HG03521 (cell line): ENCODE results near the gene SIRT5.

Experiments used
- ATAC-seq: cut with Tn5 transposase; IDR thresholded peaks from one replicate; pipeline ENCODE4 v1.9.1; 2021; ENCODE audit warnings: mild to moderate bottlenecking, moderate library complexity; ENCODE audit not compliant: unreplicated experiment

SIRT5 gene

DNA sequence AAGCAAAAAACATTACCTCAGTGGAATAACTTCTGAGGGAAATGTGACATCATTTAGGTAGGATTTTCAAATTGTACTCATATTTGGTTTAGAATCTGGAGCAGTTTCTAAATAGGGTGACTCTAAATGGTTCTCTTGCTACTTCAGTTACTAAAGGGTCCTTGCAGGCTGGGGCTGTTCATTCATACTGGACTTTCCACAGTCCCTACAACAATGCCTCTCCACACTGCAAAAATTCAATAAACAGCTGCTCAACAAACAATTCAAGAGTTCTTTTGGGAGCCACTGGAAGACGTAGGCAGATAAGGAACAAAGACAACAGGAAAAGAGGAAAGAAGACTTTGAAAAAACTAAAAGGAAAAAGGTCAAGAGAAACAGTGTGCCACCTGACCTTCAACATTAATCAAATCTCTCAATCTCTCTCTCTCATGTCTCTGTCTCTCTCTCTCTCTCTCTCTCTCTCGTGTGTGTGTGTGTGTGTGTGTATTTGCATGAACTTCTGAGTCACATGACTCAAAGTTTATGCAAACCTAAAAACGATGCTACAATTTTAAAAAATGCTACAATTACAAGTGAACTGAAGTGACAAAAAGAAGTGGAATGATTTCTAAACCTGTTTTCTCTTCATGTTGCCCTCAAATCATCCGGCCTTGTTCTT lies 55.2 kb downstream of the SIRT5 start:
- ATAC-seq: no peak

DNA sequence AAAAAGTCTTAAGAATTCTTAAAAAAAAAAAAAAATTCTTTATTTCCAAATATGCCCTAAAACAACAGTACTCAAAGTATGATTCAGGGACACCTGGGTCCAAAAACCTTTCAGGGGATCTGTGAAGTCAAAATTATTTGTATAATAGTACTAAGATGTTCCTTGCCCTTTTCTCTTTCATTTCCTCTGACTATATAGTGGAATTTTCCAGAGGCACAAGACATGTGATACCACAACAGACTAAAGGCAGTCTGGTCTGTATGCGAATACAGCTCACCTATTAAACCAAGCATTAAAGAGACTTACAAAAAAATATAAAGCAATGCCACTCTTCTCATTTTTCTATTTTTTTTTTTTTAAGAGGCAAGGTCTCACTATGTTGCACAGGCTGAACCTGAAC lies 56.1 kb downstream of the SIRT5 start:
- ATAC-seq: no peak

DNA sequence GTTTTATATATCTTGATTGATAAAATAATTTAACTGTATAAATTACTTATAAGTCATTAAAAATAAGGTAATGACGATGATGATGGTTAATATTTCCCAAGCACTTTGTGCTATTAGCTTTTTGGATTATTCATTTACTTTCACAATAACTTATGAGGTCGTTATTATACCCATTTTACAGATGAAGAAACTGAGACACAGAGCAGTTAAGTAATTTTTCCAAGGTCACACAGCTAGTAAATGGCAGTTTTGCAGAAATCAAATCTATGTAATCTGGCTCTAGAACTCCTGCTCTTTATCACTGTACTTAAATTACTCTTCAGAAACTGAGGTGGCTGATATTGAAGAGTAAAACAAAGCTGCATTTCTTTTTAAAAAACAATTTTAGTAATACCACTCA lies 58.9 kb downstream of the SIRT5 start:
- no peak for ATAC-seq

DNA sequence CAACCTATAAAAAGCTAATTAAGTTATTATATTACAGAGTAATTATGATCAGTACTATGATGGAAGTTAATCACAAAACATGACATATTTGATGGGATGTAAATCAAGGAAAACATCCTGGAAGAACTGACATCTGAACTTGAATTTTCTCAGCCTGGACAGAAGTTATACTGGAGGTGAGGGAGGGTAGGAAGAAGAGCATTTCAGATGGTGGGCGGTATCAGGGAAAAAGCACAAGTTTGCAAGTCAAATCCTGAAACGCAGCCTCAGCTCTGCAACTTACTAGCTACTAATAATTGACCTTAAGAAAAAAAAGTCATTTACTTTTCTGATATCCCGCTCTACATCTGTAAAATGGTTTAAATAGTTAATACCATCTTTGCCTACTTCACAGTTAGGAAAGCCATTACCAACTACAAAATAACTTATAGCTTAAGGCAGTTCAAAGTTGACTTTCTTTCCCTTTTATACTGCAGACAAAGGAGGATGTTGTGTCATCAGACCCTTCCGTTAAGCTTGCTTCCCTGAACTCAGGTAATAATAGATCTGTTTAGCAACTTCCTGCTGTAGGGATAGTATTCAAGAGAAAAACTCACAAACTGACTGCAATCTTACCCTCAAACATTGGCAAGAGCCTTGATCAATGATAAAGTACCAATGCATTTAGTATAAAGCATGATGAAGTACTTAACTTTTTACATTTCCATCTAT lies 61.7 kb downstream of the SIRT5 start:
- no peak for ATAC-seq

DNA sequence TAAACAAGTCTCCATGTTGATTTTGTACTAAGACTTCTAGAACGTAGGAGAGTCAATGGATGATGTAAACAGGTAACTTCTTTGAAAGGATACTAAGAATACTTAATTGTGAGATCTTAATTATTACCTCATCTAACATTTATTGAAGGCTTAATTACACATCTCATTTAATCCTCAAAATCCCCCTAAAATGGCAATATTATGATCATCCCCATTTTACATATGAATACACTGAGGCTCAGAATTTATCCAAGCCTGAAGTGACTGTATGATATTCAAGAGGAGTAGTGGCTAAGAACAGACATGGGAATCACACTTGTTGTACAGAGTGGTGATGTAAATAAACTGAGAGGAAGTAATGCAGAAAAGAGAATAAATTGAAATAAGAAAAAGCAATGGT lies 63.6 kb downstream of the SIRT5 start:
- ATAC-seq: no peak

DNA sequence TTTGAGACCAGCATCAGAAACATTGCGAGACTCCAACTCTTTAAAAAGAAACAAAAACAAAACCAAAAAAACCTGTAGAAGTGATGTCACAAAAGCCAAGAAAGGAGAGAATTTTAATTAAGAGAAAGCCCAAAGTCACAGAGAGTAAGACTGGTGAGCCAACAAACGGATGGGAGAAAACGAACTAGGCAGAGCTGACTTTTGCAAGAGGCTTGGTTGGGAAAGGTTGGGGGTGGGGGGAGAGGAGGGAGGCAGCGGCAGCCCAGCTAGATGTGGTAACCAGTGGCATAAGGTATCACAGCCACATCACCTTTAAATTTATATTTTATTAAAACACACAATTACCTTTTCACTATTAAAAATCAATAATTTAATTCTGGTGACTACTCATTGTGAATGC lies 64.2 kb downstream of the SIRT5 start:
- ATAC-seq: no peak

DNA sequence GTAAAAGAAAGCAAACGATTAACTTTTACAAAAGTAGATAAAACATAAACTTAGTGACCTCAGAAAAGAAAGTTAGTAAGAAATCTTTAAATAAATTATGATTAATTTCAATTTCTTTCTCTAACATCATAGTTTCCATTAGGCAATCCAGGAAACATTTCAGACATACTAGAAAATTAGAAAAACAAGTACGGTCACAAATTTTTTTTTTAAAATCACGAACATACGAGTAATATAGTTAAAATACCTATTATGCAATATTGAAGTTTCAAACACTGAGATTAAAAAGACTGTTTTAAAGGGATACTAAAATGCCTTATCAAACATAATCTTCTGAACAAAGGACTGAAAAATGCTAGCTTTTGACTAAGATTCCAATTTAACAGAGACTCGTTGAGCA lies 66.9 kb downstream of the SIRT5 start:
- ATAC-seq: no peak

DNA sequence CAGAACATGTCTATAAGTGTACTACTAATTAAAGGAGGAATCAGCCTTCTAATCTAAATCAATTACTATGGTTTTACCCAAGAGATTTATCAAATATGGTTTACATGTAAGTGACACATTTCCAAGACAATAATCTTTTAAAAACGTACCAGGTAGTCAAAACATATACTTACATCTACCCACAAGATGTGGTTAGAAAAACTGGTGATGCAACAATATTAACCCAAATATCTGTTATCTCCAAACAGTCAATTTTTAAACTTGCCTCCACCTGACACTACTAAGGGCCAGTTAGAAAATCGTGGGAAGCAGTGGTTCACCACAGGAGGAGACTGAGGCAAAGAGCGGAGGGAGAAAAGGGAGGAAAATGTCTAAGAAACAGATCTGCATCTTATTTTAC lies 68.7 kb downstream of the SIRT5 start:
- no peak for ATAC-seq

DNA sequence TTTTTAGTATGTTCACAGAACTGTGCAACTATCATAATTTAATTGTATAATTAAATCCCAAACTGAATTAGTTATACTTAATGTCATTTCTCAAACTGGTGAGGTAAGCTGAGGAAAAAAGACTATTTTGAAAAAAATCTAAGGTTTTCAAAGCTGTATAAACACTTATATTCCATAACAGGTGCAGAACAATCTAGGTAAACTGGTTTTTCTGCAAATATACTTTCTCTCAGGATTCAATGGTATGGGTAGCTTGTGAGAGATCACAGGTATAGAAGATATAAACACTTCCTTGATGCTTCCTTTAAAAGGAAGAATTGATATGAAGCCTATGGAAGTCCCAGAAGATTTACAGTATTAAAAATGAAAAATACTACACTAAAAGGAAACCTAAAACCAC lies 74.4 kb downstream of the SIRT5 start:
- no peak for ATAC-seq

DNA sequence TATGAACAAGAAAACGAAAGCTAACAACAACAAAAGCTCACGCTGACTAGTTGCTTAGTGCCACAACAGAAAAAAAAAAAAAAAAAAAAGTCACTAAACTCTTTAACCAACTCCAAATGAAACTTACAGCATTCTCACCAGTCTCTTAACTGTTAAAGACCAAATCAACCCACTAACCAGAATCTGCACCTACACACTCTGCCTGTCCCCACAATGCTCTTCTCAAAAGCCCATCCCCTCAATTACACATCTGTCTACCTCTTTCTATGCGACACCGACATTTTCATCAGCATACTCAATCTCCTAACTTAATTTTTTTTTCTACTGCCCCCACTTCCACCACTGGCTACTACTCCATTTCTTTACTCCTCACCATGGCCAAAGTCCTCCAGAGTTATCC lies 75.0 kb downstream of the SIRT5 start:
- no peak for ATAC-seq

DNA sequence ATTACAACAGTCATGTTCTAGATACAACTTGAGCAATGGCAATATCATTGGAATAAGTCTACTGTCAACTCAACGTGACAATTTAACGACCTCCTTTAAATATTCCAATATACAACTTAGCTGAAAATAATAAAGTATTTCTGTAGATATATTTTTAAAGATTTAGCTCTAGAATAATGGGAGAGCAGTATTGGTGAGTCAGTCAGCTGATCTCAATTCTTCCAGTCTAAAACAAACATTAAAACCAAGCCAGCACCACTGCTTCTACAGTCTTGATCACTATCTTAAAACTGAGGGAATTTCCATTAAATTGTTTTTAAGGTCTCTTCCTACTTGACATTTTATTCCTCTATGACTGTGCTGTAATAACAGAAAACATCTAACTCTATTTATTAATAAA lies 78.9 kb downstream of the SIRT5 start:
- no peak for ATAC-seq

DNA sequence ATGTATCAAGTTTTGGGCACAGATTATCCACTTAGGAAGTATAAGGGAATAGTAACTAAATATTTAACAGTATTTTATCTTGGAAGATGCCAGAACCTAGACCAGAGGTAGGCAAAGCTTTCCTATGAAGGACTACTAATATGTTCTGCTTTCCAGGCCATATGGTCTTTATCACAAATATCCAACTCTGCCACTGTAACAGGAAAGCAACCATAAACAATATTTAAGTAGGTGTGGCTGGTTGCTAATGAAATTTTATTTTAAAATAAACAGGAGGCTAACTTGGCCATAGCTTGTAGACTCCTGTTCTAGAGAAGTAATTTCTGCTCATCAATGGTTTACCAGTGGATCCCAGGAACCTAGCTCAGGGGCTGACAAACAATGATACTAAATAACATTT lies 80.1 kb downstream of the SIRT5 start:
- no peak for ATAC-seq

DNA sequence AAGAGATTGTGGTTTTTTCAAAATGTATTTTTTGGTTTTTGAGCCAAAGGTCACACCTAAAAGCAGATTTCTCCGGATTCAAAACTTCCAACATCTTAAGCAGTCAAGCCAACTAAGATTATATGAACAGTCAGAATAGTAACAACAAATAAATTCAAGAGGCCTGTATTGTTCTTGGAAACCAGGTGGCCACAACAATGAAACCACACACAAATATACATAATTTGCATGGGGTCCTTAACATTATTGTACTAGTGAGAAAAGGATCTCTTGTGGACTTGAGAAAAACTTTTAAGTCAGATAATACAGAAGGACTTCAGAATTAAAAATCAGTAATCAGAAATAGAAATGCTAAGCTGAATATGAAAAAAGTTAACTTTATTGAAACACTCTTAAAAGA lies 81.3 kb downstream of the SIRT5 start:
- ATAC-seq: no peak

DNA sequence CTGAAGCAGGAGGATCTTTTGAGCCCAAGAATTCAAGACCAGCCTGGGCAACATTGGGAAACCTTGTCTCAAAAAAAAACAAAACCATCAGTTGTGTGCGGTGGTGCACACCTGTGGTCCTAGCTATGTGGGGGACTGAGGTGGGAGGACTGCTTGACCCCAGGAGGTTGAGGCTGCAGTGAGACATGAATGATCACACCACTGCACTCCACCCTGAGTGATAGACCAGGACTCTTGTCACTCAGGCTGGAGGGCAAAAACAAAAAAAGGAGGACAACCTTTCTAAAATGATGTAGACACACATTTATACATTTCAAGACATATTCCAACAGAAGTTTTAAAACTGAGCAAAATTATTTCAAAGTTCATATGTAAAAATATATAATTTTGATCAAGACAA lies 85.9 kb downstream of the SIRT5 start:
- no peak for ATAC-seq

DNA sequence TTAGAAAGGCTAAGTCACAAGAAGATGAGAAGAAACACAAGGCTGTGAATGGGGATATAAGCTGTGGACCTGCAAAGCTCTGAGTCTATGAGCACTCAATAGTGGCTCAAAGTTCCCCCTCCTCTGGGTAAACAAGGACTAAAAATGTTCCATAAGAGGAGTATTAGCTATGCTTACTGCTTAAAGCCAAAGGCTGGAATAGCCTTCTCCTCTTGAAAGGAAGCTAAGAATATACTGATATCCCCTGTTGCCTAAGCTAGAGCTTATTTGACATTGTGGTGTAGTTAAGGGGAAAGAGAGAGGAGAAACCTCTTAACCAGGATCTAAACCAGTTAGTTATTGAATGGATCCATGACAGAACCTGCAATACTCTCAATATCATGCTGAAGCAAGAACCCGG lies 86.5 kb downstream of the SIRT5 start:
- no peak for ATAC-seq

DNA sequence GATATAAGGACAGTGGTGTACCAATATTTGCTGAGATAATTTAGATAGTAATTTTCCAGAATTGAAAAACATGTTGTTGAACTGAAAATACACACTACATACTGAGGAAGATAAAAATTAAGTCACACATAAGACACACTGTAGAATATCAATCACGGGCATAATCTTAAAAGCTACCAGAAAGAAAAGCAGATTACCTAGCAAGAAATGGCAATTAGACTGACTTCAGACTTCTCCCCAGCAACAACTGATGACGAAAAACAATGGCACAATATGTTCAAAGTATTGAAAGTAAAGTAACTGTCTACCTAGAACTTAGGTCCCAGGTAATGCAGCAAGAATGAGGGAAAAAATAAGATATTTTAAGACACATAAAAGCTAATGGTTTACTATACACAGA lies 87.2 kb downstream of the SIRT5 start:
- ATAC-seq: no peak

DNA sequence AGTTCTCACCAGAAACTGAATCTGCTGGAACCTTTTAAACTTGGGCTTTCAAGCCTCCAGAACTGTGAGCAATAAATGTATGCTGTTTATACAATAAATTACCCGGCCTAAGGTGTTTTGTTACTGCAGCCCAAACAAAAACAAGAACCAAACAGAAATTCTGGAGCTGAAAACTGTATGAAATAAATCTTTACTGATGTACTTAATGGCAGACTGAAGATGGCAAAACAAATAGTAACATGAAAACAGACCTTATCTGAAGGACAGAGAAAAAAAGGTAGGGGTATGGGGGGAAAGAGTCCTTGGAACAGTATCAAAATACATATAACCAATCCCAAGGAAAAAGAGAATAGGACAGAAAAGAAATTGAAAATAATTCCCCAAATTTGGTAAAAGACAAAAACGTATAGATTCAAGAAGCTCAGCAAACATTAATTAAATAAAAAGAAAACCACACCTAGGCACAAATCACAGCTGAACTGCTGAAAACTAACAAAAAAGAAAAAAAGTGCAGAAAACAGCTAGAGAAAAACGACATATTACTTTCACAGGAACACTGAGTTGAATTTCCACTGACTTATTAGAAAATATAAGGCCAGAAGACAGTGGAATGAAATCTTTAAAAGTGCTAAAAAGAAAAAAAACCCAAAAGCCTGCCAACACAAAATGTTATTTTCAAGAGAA lies 88.4 kb downstream of the SIRT5 start:
- ATAC-seq: no peak

DNA sequence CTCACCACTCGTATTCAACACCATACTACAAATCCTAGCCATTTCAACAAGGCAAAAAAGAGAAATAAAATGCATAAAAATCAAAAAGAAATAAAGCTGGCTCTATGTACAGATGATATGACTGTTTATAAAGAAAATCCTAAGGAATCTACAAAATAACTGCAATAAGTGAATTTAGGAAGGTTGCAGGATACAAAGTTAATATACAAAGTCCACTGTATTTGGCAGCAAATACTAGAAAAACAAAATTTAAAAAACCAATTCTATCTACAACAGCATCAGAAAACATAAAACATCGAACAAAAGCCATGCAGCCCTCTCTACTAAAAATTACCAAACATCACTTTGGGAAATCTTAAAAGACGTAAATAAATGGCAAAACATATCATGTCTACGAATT lies 89.6 kb downstream of the SIRT5 start:
- ATAC-seq: no peak
